Peyer's patch (tissue), 4 donors: Measurements from ENCODE around the gene PEX6. TPM values are rescaled to one million over a fixed set of nuclear protein-coding genes. Genes with fewer than 3 reads are reported as not detected.

Experiments used
- DNase-seq, 3 donors: peaks; one replicate each; pipeline ENCODE4 v3.0.0-alpha.2; 2017 to 2019
- H3K27ac ChIP-seq, 4 donors: fragments of 200-600 bp; sonication (generic); one replicate each; pipeline ENCODE4 v1.5.1; 2016 to 2019
- H3K27me3 ChIP-seq, 2 donors: fragments of 200-600 bp; sonication (generic); one replicate each; pipeline ENCODE4 v1.5.1; 2019
- H3K36me3 ChIP-seq, 3 donors: fragments of 200-600 bp; sonication (generic); one replicate each; pipeline ENCODE4 v1.5.1; 2016 to 2019
- H3K4me1 ChIP-seq, 4 donors: fragments of 200-600 bp; sonication (generic); one replicate each; pipeline ENCODE4 v1.5.1; 2016 to 2019
- H3K4me3 ChIP-seq, 4 donors: fragments of 200-600 bp; sonication (generic); 1 replicate in 3 of 4; 2 replicates in 1 of 4; pipeline ENCODE4 v1.5.1; 2016 to 2019; ENCODE audit warnings: mild to moderate bottlenecking in 1 of 4
- H3K9me3 ChIP-seq, 4 donors: fragments of 200-600 bp; sonication (generic); one replicate each; pipeline ENCODE4 v1.5.1; 2016 to 2019; ENCODE audit warnings: mild to moderate bottlenecking in 1 of 4
- POLR2A ChIP-seq, 2 donors: fragments of 450-650 bp; IDR thresholded peaks; one replicate each; pipeline ENCODE4 v1.5.1; 2017; ENCODE audit warnings: antibody characterized with exemption in 2 of 2, mild to moderate bottlenecking in 2 of 2, moderate library complexity in 2 of 2
- total RNA-seq, 4 donors: library from RNA; depleted of rRNA; stranded (reverse); fragments of >200 nt; gene quantifications; one replicate each; pipeline ENCODE4 v1.1.0, GENCODE V29; 2016
- TF ChIP-seq, protein P1 (sequence below), 6 experiments: fragments of 450-650 bp in 4 of 6; fragments of 200-600 bp in 2 of 6; sonication (generic) in 1 of 6; IDR thresholded peaks; one replicate each; pipeline ENCODE4 v1.5.1; 2017 to 2019; ENCODE audit warnings: antibody characterized with exemption in 6 of 6, mild to moderate bottlenecking in 3 of 6, moderate library complexity in 1 of 6

The PEX6 gene
- total RNA-seq, 4 donors from 2014 or later = 19.0 to 61.3 (median 39.0) TPM

GRCh38 chr6:42940493-42941045 is 38.4 kb downstream of the PEX6 start:
- TF ChIP-seq, protein P1, sequence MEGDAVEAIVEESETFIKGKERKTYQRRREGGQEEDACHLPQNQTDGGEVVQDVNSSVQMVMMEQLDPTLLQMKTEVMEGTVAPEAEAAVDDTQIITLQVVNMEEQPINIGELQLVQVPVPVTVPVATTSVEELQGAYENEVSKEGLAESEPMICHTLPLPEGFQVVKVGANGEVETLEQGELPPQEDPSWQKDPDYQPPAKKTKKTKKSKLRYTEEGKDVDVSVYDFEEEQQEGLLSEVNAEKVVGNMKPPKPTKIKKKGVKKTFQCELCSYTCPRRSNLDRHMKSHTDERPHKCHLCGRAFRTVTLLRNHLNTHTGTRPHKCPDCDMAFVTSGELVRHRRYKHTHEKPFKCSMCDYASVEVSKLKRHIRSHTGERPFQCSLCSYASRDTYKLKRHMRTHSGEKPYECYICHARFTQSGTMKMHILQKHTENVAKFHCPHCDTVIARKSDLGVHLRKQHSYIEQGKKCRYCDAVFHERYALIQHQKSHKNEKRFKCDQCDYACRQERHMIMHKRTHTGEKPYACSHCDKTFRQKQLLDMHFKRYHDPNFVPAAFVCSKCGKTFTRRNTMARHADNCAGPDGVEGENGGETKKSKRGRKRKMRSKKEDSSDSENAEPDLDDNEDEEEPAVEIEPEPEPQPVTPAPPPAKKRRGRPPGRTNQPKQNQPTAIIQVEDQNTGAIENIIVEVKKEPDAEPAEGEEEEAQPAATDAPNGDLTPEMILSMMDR (IDR thresholded peaks at IDR 0.05) = no peak
- TF ChIP-seq POLR2A (IDR thresholded peaks at IDR 0.05) = no peak
- Histone ChIP-seq H3K9me3 (no peaks in the 10 kb centered on the region), H3K4me1 (peaks cover 0 to under 1% (median 0%) of the 10 kb centered on the region in 4 donors), H3K27me3 (no peaks in the 10 kb centered on the region), H3K27ac (peak overlapping the region in 2 of 4 donors; percentile 68 to 73), H3K36me3 (peaks cover 0 to 40% (median 0%) of the 10 kb centered on the region in 3 donors), H3K4me3 (no peak overlapping the region)
- no peak for DNase-seq

GRCh38 chr6:42939810-42940167 is 39.2 kb downstream of the PEX6 start:
- peaks cover 0 to 4% (median 1%) of the 10 kb centered on the region in 4 donors for H3K4me1 ChIP-seq
- H3K27ac ChIP-seq = peak overlapping the region in 2 of 4 donors; percentile 68 to 73
- peaks cover 0 to 48% (median 0%) of the 10 kb centered on the region in 3 donors for H3K36me3 ChIP-seq
- H3K4me3 ChIP-seq = no peak overlapping the region
- no peaks in the 10 kb centered on the region for H3K27me3 ChIP-seq
- DNase-seq = no peak
- H3K9me3 ChIP-seq = no peaks in the 10 kb centered on the region
- TF ChIP-seq, protein P1 (IDR thresholded peaks at IDR 0.05) = no peak
- TF ChIP-seq POLR2A (IDR thresholded peaks at IDR 0.05) = no peak

DNA sequence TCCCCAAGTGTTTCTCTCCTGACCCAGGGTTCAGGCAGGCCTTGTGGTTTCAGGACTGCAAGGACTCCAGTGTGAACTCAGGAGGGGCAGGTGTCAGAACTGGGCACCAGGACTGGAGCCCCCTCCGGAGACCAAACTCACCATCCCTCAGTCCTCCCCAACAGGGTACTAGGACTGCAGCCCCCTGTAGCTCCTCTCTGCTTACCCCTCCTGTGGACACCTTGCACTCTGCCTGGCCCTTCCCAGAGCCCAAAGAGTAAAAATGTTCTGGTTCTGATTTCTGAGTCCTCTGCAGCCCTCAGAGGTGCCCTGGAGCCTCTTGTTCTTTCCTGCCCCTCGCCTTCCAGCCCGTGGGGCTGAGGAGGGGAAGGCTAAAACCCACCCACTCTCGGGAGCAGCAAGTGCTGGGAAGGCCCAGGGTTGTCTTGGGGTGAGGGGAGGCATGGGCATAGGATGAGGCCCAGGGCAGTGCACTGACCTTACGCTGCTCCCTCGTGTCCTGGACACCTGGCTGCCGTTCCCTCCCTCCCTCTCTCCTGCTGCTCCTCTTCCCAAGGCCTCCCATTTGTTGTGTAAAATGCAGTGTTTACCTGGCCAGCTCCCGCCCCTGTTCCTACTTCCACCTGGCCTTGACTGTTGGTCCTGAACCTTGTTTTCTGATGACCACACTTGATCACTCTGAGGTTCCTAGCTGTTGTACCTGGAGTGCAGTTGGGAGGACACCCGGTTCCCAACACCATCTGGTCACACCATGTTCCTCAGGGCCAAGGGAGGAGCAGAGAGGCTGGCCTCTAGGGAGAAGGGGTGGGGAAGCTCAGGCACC is 39.8 kb downstream of the PEX6 start:
- H3K27ac ChIP-seq = peak overlapping the region in 3 of 4 donors; percentile 9 to 84 (median 74)

GRCh38 chr6:42938428-42938796 is 40.6 kb downstream of the PEX6 start:
- Histone ChIP-seq H3K27ac (peak overlapping the region in 1 of 4 donors; percentile 84), H3K4me1 (peaks cover 0 to 4% (median 1%) of the 10 kb centered on the region in 4 donors), H3K4me3 (peak overlapping the region in 2 of 4 donors; percentile 11 to 26), H3K27me3 (no peaks in the 10 kb centered on the region), H3K36me3 (peaks cover 0 to 55% (median 0%) of the 10 kb centered on the region in 3 donors), H3K9me3 (no peaks in the 10 kb centered on the region)
- no peak for TF ChIP-seq POLR2A (IDR thresholded peaks at IDR 0.05)
- TF ChIP-seq, protein P1 (IDR thresholded peaks at IDR 0.05) = no peak
- no peak for DNase-seq

More for the DNA sequence above, 39.8 kb downstream of the PEX6 start:
- H3K9me3 ChIP-seq = no peaks in the 10 kb centered on the region
- TF ChIP-seq POLR2A (IDR thresholded peaks at IDR 0.05) = peak in 1 of 2 donors; percentile 46
- TF ChIP-seq, protein P1 (IDR thresholded peaks at IDR 0.05) = peak in 1 of 6 experiments; percentile 18
- peaks cover 0 to 4% (median 1%) of the 10 kb centered on the region in 4 donors for H3K4me1 ChIP-seq
- DNase-seq = peak in 2 of 3 donors; percentile 75
- peaks cover 0 to 54% (median 0%) of the 10 kb centered on the region in 3 donors for H3K36me3 ChIP-seq
- peak overlapping the region in 2 of 4 donors; percentile 11 to 26 for H3K4me3 ChIP-seq
- no peaks in the 10 kb centered on the region for H3K27me3 ChIP-seq

GRCh38 chr6:42937548-42938427 is 41.2 kb downstream of the PEX6 start:
- peaks cover 0 to 55% (median 0%) of the 10 kb centered on the region in 3 donors for H3K36me3 ChIP-seq
- no peak for DNase-seq
- no peaks in the 10 kb centered on the region for H3K9me3 ChIP-seq
- no peaks in the 10 kb centered on the region for H3K27me3 ChIP-seq
- H3K4me3 ChIP-seq = no peak overlapping the region
- peaks cover 0 to 7% (median 5%) of the 10 kb centered on the region in 4 donors for H3K4me1 ChIP-seq
- TF ChIP-seq, protein P1 (IDR thresholded peaks at IDR 0.05) = no peak
- no peak for TF ChIP-seq POLR2A (IDR thresholded peaks at IDR 0.05)
- H3K27ac ChIP-seq = no peak overlapping the region
